ENCODE measurements around the gene PCDH15. TPM values are rescaled to one million over a fixed set of nuclear protein-coding genes. Genes with fewer than 3 reads are reported as not detected.

Gene PCDH15
- total and polyA plus RNA-seq, 3 donors from 2014 or later, result 1.7 to 3.2 (median 2.8) TPM

DNA sequence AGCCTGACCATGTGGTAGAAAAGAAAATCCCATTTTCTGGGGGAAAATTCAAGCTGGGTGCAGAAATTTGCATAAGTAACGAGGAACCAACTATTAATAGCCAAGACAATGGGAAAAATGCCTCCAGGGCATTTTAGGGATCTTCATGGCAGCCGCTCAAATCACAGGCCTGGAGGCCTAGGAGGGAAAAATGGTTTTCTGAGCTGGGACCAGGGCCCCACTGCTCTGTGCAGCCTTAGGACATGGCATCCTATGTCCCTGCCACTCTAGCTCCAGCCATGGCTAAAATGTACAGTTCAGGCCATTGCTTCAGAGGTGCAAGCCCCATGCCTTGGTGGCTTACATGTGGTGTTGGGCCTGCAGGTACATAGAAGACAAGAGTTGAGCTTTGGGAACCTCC is 459.0 kb downstream of the PCDH15 start:
- H3K4me1 ChIP-seq, result no peaks in the 10 kb centered on the region
- H3K9me3 ChIP-seq, result no peaks in the 10 kb centered on the region
- intact Hi-C loops (cut with DNase I; ENCODE audit: low total_unique reads), result no loop called here
- H3K27ac ChIP-seq, result no peak overlapping the region
- no peak overlapping the region for H3K4me3 ChIP-seq
- 49 to 57% methylated on average over 2 of the region's 2 CpGs for WGBS, 2 donors
- TF ChIP-seq CTCF (IDR thresholded peaks at IDR 0.05), result no peak
- no peak for TF ChIP-seq POLR2A (IDR thresholded peaks at IDR 0.05)
- no peaks in the 10 kb centered on the region for H3K27me3 ChIP-seq
- no peak for DNase-seq
- no peaks in the 10 kb centered on the region for H3K36me3 ChIP-seq (ENCODE audit: low read depth, missing control alignments)

- H3K27me3 ChIP-seq, result no peaks in the 10 kb centered on the region
- no peaks in the 10 kb centered on the region for H3K9me3 ChIP-seq
- H3K27ac ChIP-seq, result no peak overlapping the region
- H3K4me3 ChIP-seq, result no peak overlapping the region
- 78 to 80% methylated on average over 2 of the region's 2 CpGs for WGBS, 2 donors
- DNase-seq, result no peak
- TF ChIP-seq POLR2A (IDR thresholded peaks at IDR 0.05), result no peak
- TF ChIP-seq CTCF (IDR thresholded peaks at IDR 0.05), result no peak
- no peaks in the 10 kb centered on the region for H3K36me3 ChIP-seq (ENCODE audit: low read depth, missing control alignments)
- intact Hi-C loops (cut with DNase I; ENCODE audit: low total_unique reads), result no loop called here
- no peaks in the 10 kb centered on the region for H3K4me1 ChIP-seq
Observed at GRCh38 chr10:54335296-54335695, 465.7 kb downstream of the PCDH15 start.

- Histone ChIP-seq H3K4me3 (no peak overlapping the region), H3K36me3 (ENCODE audit: low read depth, missing control alignments) (no peaks in the 10 kb centered on the region), H3K4me1 (no peaks in the 10 kb centered on the region), H3K27ac (no peak overlapping the region), H3K27me3 (no peaks in the 10 kb centered on the region), H3K9me3 (no peaks in the 10 kb centered on the region)
- DNase-seq, result no peak
- intact Hi-C loops (cut with DNase I; ENCODE audit: low total_unique reads), result no loop called here
- no peak for TF ChIP-seq POLR2A (IDR thresholded peaks at IDR 0.05)
- TF ChIP-seq CTCF (IDR thresholded peaks at IDR 0.05), result no peak
- WGBS, 2 donors, result 84 to 86% methylated on average over 2 of the region's 2 CpGs
Observed at GRCh38 chr10:54319341-54319740, 481.7 kb downstream of the PCDH15 start.

DNA sequence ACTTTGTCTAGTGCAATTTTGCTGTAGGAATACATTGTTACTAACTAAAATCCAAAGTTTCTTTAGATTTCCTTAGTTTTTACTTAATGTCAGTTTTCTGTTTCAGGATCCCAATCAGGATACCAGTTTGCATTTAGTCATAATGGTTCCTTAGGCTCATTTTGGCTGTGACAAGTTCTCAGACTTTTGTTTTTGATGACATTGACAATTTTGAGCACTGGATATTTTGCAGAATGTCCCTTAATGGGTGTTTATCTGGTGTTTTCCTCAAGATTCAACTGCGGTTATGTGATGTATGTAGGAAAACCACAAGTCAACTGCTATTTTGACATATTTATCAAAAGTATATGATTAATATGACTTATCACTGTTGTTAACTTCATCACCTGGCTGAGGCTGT is 482.6 kb downstream of the PCDH15 start:
- TF ChIP-seq POLR2A (IDR thresholded peaks at IDR 0.05) (no peak), CTCF (IDR thresholded peaks at IDR 0.05) (no peak)
- no peaks in the 10 kb centered on the region for H3K9me3 ChIP-seq
- no peak overlapping the region for H3K27ac ChIP-seq
- no peaks in the 10 kb centered on the region for H3K27me3 ChIP-seq
- no peaks in the 10 kb centered on the region for H3K4me1 ChIP-seq
- no peak overlapping the region for H3K4me3 ChIP-seq
- intact Hi-C loops (cut with DNase I; ENCODE audit: low total_unique reads), result no loop called here
- H3K36me3 ChIP-seq (ENCODE audit: low read depth, missing control alignments), result no peaks in the 10 kb centered on the region
- WGBS, 2 donors, result 86 to 87% methylated on average over 1 of the region's 1 CpG
- DNase-seq, result no peak

DNA sequence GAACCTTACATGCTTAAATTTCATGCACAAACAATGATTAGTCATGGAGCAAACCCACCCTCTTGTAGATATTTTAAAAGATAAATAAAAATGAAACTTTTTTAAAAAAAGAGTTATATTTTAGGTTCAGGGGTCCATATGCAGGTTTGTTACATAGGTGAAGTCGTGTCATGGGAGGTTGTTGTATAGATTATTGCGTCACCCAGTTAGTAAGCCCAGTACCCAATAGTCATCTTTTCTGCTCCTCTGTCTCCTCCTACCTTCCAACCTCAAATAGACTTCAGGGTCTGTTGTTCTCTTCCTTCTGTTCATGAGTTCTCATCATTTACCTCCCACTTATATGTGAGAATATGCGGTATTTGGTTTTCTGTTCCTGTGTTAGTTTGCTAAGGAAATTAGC is 486.6 kb downstream of the PCDH15 start:
- Histone ChIP-seq H3K27ac (no peak overlapping the region), H3K4me1 (no peaks in the 10 kb centered on the region), H3K27me3 (no peaks in the 10 kb centered on the region), H3K36me3 (ENCODE audit: low read depth, missing control alignments) (no peaks in the 10 kb centered on the region), H3K9me3 (no peaks in the 10 kb centered on the region), H3K4me3 (no peak overlapping the region)
- DNase-seq, result no peak
- WGBS, 2 donors, result 89 to 91% methylated on average over 3 of the region's 3 CpGs
- no peak for TF ChIP-seq CTCF (IDR thresholded peaks at IDR 0.05)
- no peak for TF ChIP-seq POLR2A (IDR thresholded peaks at IDR 0.05)
- intact Hi-C loops (cut with DNase I; ENCODE audit: low total_unique reads), result no loop called here

Data from testis (tissue), 3 donors.